ENCODE data around the gene CASP10. TPM values are rescaled to one million over a fixed set of nuclear protein-coding genes. Genes with fewer than 3 reads are reported as not detected.
A peak's percentile ranks its signal among the peaks of the same experiment; 100 is the strongest.

Gene CASP10
- total RNA-seq, 4 donors from 2014 or later: 2.4 to 7.3 (median 3.6) TPM

DNA sequence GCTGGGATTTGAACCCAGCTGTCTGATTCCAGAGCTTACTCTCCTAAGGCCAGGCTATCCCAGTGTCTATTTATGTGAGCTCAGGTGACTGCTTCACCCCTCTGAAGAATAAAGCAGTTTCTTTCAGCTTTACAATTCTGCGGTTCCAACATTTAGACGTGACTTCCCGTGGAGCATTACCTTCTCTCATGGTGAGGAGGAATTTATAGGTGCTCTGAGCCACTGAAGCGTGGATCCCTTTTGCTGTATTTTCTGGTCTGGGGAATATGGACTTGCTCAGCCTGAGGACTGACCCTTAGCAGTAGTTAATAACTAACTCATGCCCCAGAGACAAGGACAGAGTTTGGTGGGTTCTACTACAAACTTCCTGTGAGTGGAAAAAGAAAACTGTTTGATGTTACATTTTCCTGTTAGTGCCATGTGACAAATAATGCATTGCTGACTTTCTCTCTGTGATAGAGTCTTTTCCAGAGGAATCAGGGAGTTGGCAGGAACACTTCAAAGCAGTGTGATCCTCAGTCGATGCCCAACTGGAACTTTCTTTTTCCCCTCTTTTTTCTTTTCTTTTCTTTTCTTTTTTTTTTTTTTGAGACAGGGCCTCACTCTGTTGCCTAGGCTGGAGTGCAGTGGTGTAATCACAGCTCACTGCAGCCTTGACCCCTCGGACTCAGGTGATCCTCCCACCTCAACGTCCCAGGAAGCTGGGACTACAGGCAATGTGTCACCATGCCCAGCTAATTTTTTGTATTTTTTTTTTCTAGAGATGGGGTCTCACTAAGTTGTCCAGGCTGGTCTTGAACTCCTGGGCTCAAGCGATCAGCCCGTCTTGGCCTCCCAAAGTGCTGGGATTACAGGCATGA is 21.9 kb downstream of the CASP10 start:
- Histone ChIP-seq H3K36me3 (no peaks in the 10 kb centered on the region), H3K27ac (no peak overlapping the region), H3K9me3 (no peaks in the 10 kb centered on the region), H3K27me3 (no peaks in the 10 kb centered on the region), H3K4me1 (no peaks in the 10 kb centered on the region), H3K4me3 (no peak overlapping the region)
- in situ Hi-C loops (cut with MboI; ENCODE audit: low sequenced_read_pairs in 4 of 4): no loop called here
- intact Hi-C loops (cut with DNase I; ENCODE audit: low total_unique reads): no loop called here
- ATAC-seq (no peak), DNase-seq (no peak)
- no peak for TF ChIP-seq POLR2A (IDR thresholded peaks at IDR 0.05)
- TF ChIP-seq, protein P1, sequence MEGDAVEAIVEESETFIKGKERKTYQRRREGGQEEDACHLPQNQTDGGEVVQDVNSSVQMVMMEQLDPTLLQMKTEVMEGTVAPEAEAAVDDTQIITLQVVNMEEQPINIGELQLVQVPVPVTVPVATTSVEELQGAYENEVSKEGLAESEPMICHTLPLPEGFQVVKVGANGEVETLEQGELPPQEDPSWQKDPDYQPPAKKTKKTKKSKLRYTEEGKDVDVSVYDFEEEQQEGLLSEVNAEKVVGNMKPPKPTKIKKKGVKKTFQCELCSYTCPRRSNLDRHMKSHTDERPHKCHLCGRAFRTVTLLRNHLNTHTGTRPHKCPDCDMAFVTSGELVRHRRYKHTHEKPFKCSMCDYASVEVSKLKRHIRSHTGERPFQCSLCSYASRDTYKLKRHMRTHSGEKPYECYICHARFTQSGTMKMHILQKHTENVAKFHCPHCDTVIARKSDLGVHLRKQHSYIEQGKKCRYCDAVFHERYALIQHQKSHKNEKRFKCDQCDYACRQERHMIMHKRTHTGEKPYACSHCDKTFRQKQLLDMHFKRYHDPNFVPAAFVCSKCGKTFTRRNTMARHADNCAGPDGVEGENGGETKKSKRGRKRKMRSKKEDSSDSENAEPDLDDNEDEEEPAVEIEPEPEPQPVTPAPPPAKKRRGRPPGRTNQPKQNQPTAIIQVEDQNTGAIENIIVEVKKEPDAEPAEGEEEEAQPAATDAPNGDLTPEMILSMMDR (IDR thresholded peaks at IDR 0.05 in 4 of 5, conservative IDR thresholded peaks at IDR 0.05 in 1 of 5): no peak

DNA sequence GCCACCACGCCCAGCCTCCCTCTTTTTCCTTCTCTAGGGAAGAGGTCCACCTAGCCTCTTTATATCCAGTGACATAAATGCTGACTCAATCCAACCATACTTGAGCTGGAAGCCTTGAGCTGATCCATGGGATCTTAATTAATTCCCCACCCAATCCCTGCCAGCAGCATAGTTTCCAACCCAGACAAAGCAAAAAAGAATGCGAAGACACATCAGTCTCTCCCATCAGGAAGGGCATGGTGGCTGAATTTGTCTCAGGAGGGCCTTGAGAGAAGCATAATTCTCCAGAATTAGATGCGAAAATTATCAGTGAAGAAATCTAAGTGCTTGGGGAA is 22.5 kb downstream of the CASP10 start:
- ATAC-seq: no peak
- Histone ChIP-seq H3K27ac (no peak overlapping the region), H3K36me3 (no peaks in the 10 kb centered on the region), H3K9me3 (no peaks in the 10 kb centered on the region), H3K4me3 (no peak overlapping the region), H3K27me3 (no peaks in the 10 kb centered on the region), H3K4me1 (no peaks in the 10 kb centered on the region)
- in situ Hi-C loops (cut with MboI; ENCODE audit: low sequenced_read_pairs in 4 of 4) (no loop called here), intact Hi-C loops (cut with DNase I; ENCODE audit: low total_unique reads) (no loop called here)
- TF ChIP-seq, protein P1 (IDR thresholded peaks at IDR 0.05 in 4 of 5, conservative IDR thresholded peaks at IDR 0.05 in 1 of 5): no peak
- TF ChIP-seq POLR2A (IDR thresholded peaks at IDR 0.05): no peak
- DNase-seq: no peak

DNA sequence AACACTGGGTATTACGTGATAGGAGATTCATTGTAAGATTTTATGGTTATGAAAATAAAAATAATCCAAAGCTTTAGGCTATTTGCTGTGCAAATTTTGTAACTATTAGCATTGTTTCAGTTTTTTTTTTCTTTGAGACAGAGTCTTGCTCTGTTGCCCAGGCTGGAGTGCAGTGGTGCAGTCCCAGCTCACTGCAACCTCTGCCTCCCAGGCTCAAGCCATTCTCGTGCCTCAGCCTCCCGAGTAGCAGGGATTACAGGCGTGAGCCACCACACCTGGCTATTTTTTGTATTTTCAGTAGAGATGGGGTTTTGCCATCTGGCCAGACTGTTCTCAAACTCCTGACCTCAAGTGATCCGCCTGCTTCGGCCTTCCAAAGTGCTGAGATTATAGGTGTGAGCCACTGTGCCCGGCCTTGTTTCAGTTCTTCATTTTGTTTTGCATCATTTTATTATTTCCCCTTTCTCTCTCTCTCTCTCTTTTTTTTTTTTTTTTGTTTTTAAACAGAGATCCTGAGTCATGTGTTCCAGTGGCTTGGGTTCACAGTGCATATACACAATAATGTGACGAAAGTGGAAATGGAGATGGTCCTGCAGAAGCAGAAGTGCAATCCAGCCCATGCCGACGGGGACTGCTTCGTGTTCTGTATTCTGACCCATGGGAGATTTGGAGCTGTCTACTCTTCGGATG is 25.8 kb downstream of the CASP10 start:
- H3K27me3 ChIP-seq: no peaks in the 10 kb centered on the region
- no peaks in the 10 kb centered on the region for H3K9me3 ChIP-seq
- ATAC-seq: peak in 1 of 2 donors; percentile 10
- H3K4me3 ChIP-seq: no peak overlapping the region
- in situ Hi-C loops (cut with MboI; ENCODE audit: low sequenced_read_pairs in 4 of 4) (no loop called here), intact Hi-C loops (cut with DNase I; ENCODE audit: low total_unique reads) (no loop called here)
- no peaks in the 10 kb centered on the region for H3K36me3 ChIP-seq
- DNase-seq: no peak
- H3K27ac ChIP-seq: no peak overlapping the region
- no peaks in the 10 kb centered on the region for H3K4me1 ChIP-seq
- TF ChIP-seq, protein P1 (IDR thresholded peaks at IDR 0.05 in 4 of 5, conservative IDR thresholded peaks at IDR 0.05 in 1 of 5): no peak
- TF ChIP-seq POLR2A (IDR thresholded peaks at IDR 0.05): no peak

DNA sequence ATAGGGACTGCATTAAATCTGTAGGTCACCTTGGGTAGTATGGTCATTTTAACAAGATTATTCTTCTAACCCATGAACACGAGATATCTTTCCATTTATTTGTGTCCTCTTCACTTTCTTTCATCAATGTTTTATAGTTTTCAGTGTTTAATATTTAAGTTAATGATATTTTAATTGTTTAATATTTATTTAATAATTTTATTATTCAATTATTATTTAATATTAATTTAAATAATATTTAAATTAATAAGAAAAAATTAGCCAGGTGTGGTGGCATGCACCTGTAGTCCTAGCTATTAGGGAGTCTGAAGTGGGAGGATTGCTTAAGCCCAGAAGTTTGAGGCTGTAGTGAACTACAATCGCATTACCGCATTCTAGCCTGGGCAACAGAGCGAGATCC is 33.0 kb downstream of the CASP10 start:
- no peak overlapping the region for H3K4me3 ChIP-seq
- no peaks in the 10 kb centered on the region for H3K27me3 ChIP-seq
- H3K27ac ChIP-seq: no peak overlapping the region
- ATAC-seq (no peak), DNase-seq (no peak)
- H3K36me3 ChIP-seq: no peaks in the 10 kb centered on the region
- in situ Hi-C loops (cut with MboI; ENCODE audit: low sequenced_read_pairs in 4 of 4): no loop called here
- intact Hi-C loops (cut with DNase I; ENCODE audit: low total_unique reads): no loop called here
- no peaks in the 10 kb centered on the region for H3K9me3 ChIP-seq
- H3K4me1 ChIP-seq: no peaks in the 10 kb centered on the region
- TF ChIP-seq, protein P1 (IDR thresholded peaks at IDR 0.05 in 4 of 5, conservative IDR thresholded peaks at IDR 0.05 in 1 of 5): no peak
- TF ChIP-seq POLR2A (IDR thresholded peaks at IDR 0.05): no peak

All from gastrocnemius medialis (tissue), 4 donors.